ENCODE measurements around the gene QRICH1. TPM values are rescaled to one million over a fixed set of nuclear protein-coding genes. Genes with fewer than 3 reads are reported as not detected.
A peak's percentile ranks its signal among the peaks of the same experiment; 100 is the strongest.

The QRICH1 gene
- total and polyA plus RNA-seq, 12 donors = 21.1 to 72.5 (median 57.6) TPM

- H3K27me3 ChIP-seq = no peaks in the 10 kb centered on the region
- H3K4me1 ChIP-seq = peaks cover 8 to 27% (median 11%) of the 10 kb centered on the region in 9 donors
- no peak overlapping the region for H3K4me3 ChIP-seq
- peaks cover 0 to 76% (median 51%) of the 10 kb centered on the region in 9 donors for H3K36me3 ChIP-seq
- no peak for DNase-seq
- no peaks in the 10 kb centered on the region for H3K9me3 ChIP-seq
- H3K27ac ChIP-seq = no peak overlapping the region
- TF ChIP-seq CTCF (IDR thresholded peaks at IDR 0.05) = no peak
- intact Hi-C loops (cut with DNase I) = loop anchor here in 5 of 10 donors (5.0 kb wide), 3 partner anchors 108 to 468 kb away; partner anchors contain the start of gene QRICH1 (in 2 of the 5)
- ATAC-seq = no peak
Measured at GRCh38 chr3:48984663-48985062, 109.2 kb downstream of the QRICH1 start.

- peak overlapping the region in 1 of 10 donors; percentile 31 for H3K27ac ChIP-seq
- intact Hi-C loops (cut with DNase I) = no loop called here
- ATAC-seq (no peak), DNase-seq (no peak)
- H3K36me3 ChIP-seq = peaks cover 0 to 90% (median 55%) of the 10 kb centered on the region in 9 donors
- no peaks in the 10 kb centered on the region for H3K9me3 ChIP-seq
- peaks cover 0 to 16% (median 0%) of the 10 kb centered on the region in 9 donors for H3K4me1 ChIP-seq
- H3K27me3 ChIP-seq = no peaks in the 10 kb centered on the region
- 83 to 88% methylated on average over 4 of the region's 4 CpGs for WGBS, 2 donors
- no peak overlapping the region for H3K4me3 ChIP-seq
- TF ChIP-seq CTCF (IDR thresholded peaks at IDR 0.05) = no peak
Measured at GRCh38 chr3:48983096-48983495, 110.8 kb downstream of the QRICH1 start.

GRCh38 chr3:48982686-48983085, 111.2 kb downstream of the QRICH1 start:
- DNase-seq = no peak
- ATAC-seq = no peak
- H3K9me3 ChIP-seq = no peaks in the 10 kb centered on the region
- H3K27ac ChIP-seq = peak overlapping the region in 1 of 10 donors; percentile 15
- H3K36me3 ChIP-seq = peaks cover 0 to 94% (median 57%) of the 10 kb centered on the region in 9 donors
- intact Hi-C loops (cut with DNase I) = no loop called here
- no peak for TF ChIP-seq CTCF (IDR thresholded peaks at IDR 0.05)
- H3K4me3 ChIP-seq = no peak overlapping the region
- no peaks in the 10 kb centered on the region for H3K27me3 ChIP-seq
- WGBS, 2 donors = 72 to 80% methylated on average over 5 of the region's 5 CpGs
- H3K4me1 ChIP-seq = peaks cover 0 to 16% (median 0%) of the 10 kb centered on the region in 9 donors

- H3K27me3 ChIP-seq = no peaks in the 10 kb centered on the region
- H3K9me3 ChIP-seq = no peaks in the 10 kb centered on the region
- no peak for DNase-seq
- H3K4me1 ChIP-seq = peaks cover 0 to 16% (median 0%) of the 10 kb centered on the region in 9 donors
- no peak overlapping the region for H3K4me3 ChIP-seq
- intact Hi-C loops (cut with DNase I) = no loop called here
- no peak overlapping the region for H3K27ac ChIP-seq
- no peak for TF ChIP-seq CTCF (IDR thresholded peaks at IDR 0.05)
- H3K36me3 ChIP-seq = peaks cover 0 to 98% (median 60%) of the 10 kb centered on the region in 9 donors
- no peak for ATAC-seq
Measured at GRCh38 chr3:48982016-48982415, 111.9 kb downstream of the QRICH1 start.
